Kidney epithelial cell (primary cell): ENCODE data around the gene CNBD2. TPM values are rescaled to one million over a fixed set of nuclear protein-coding genes. Genes with fewer than 3 reads are reported as not detected.

Source experiments
- DNase-seq: peaks from one replicate; pipeline ENCODE4 v3.0.0-alpha.2; 2010; ENCODE audit warnings: low read depth
- H3K27me3 ChIP-seq: 2 replicates; pipeline ENCODE4 v1.6.0; 2011; ENCODE audit warnings: low read length; ENCODE audit not compliant: control insufficient read depth, insufficient read depth
- H3K36me3 ChIP-seq: 2 replicates; pipeline ENCODE4 v1.5.1; 2011; ENCODE audit warnings: low read length; ENCODE audit not compliant: control insufficient read depth, insufficient read depth
- H3K4me3 ChIP-seq: 2 replicates; pipeline ENCODE4 v1.5.1; 2011; ENCODE audit warnings: low read depth, mild to moderate bottlenecking, control low read depth, low read length
- total RNA-seq: library from RNA; depleted of rRNA; stranded (reverse); fragments of >200 nt; gene quantifications from 2 replicates; pipeline ENCODE4 v1.2.3, GENCODE V29; 2015
- TF ChIP-seq, protein P1 (sequence below): IDR thresholded peaks from 2 replicates; pipeline ENCODE4 v1.5.1; 2011; ENCODE audit warnings: mild to moderate bottlenecking, moderate library complexity, low read length, control low read depth, inconsistent platforms; ENCODE audit not compliant: insufficient read depth, poor library complexity, severe bottlenecking

CNBD2 gene
- total RNA-seq, 1 donor from 2014 or later: 5.6 TPM

DNA sequence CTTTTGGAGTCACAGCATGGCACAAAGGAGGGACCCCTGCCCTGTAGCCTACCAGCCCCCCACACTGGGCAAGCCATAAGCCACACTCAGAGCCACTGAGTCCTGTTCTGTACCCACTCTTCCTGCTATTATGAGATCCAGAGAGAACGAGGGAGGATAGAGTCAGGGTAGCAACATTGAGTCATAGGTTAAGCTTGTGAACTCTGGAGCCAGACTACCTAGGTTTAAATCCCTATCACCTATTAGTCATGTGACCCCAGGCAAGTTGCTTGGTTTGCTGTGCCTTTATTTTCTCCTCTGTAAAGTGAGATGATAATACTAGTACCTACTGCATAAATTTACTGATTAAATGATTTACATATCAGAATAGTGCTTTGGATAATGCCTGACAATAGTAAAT, 540 bp downstream of the CNBD2 start:
- TF ChIP-seq, protein P1, sequence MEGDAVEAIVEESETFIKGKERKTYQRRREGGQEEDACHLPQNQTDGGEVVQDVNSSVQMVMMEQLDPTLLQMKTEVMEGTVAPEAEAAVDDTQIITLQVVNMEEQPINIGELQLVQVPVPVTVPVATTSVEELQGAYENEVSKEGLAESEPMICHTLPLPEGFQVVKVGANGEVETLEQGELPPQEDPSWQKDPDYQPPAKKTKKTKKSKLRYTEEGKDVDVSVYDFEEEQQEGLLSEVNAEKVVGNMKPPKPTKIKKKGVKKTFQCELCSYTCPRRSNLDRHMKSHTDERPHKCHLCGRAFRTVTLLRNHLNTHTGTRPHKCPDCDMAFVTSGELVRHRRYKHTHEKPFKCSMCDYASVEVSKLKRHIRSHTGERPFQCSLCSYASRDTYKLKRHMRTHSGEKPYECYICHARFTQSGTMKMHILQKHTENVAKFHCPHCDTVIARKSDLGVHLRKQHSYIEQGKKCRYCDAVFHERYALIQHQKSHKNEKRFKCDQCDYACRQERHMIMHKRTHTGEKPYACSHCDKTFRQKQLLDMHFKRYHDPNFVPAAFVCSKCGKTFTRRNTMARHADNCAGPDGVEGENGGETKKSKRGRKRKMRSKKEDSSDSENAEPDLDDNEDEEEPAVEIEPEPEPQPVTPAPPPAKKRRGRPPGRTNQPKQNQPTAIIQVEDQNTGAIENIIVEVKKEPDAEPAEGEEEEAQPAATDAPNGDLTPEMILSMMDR: no peak
- Histone ChIP-seq H3K36me3 (no peaks in the 10 kb centered on the region), H3K4me3 (no peak overlapping the region), H3K27me3 (peaks cover 2% of the 10 kb centered on the region)
- no peak for DNase-seq

DNA sequence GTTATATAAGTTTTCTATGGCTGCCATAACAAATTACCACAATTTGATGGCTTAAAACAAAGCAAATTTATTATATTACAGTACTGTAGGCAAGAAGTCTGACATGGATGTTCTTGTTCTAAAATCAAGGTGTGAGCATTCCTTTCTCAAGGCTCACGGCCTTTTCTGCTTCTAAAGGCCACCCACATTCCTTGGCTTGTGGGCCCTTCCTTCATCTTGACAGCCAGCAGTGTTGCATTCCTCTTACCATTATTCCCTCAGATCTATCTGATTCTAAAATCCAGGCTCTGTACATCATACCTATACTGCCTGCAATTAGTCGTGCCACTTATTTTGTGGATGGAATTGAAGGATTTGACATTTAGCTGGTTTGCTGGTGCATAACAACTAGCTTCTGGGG, 3.6 kb downstream of the CNBD2 start:
- Histone ChIP-seq H3K4me3 (no peak overlapping the region), H3K36me3 (no peaks in the 10 kb centered on the region), H3K27me3 (peaks cover 2% of the 10 kb centered on the region)
- TF ChIP-seq, protein P1: no peak
- DNase-seq: no peak

DNA sequence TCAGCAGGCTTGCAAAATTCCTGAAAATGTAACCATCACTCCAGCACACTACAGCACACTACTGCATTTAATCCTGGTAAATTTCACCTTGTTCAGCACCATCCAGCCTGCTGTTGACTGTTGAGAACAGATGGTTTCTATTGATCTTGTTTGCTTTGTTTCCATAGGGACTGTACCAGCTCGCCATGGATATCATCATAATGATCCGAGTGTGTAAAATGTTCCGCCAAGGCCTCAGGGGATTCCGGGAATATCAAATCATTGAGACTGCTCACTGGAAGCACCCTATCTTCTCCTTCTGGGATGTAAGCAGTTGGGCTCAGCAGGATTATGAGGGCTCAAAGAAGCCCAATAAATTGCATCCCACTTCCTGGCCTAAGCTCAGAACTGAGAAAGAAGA, 4.1 kb downstream of the CNBD2 start:
- Histone ChIP-seq H3K4me3 (no peak overlapping the region), H3K27me3 (peaks cover 2% of the 10 kb centered on the region), H3K36me3 (no peaks in the 10 kb centered on the region)
- no peak for DNase-seq
- TF ChIP-seq, protein P1: no peak

DNA sequence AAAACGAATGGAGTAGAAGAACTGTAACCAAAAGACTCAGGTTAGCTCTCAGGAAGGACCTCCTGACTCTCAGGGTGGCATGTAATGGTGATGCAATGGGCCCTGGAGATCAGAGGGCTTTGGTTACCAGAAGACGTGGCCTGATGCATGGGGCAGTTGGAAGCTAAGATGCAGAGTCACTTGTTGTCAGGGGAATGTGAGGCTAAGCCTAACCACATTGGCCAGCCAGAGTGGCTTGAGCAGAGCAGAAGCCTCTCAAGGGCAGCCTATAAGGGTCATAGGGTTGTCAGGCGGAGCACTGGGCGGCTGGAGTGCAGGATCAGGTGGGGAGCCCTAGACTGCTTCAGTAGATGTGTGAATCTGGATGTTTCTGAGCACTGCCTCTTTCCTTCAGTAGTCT, 5.9 kb downstream of the CNBD2 start:
- TF ChIP-seq, protein P1: no peak
- Histone ChIP-seq H3K4me3 (no peak overlapping the region), H3K36me3 (no peaks in the 10 kb centered on the region), H3K27me3 (no peaks in the 10 kb centered on the region)
- DNase-seq: no peak

DNA sequence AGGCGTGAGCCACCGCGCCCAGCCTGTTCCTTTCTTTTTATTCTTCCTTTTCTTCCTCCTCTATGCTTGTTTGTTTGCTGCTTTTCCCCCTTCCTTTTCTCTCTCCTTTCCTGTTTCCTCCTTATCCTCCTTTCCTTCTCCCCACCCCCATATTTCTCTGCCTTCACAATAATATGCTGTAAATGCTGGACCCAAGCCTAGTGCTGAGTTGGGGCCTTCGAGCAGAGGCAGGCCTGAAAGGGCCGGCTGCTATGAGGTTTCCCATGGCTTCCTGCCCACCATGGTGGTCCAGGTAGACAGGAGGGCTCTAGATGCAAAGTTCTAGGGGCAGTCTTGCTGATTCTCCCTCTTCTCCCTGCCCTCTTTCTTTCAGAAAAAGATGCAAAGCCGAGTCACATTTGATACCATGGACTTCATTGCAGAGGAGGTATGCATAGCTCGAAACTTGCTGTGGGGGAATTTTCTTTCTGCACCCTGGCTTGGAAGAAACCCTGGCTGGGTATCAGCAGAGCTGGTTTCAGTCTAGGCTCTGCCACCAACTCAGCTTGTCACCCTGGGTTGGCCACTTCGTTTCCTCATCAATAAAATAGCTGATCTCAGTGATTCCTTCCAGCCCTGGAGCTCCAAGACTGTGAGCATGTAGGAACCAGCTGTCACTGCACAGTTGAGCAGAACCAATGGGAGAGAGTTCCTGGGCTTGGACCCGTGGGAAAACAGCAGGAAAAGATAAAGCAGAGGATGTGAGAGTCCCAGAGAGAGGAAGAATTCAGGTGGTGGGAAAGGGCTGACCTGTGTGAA, 7.4 kb downstream of the CNBD2 start:
- TF ChIP-seq, protein P1: no peak
- no peaks in the 10 kb centered on the region for H3K27me3 ChIP-seq
- no peak for DNase-seq
- H3K4me3 ChIP-seq: no peak overlapping the region
- no peaks in the 10 kb centered on the region for H3K36me3 ChIP-seq

DNA sequence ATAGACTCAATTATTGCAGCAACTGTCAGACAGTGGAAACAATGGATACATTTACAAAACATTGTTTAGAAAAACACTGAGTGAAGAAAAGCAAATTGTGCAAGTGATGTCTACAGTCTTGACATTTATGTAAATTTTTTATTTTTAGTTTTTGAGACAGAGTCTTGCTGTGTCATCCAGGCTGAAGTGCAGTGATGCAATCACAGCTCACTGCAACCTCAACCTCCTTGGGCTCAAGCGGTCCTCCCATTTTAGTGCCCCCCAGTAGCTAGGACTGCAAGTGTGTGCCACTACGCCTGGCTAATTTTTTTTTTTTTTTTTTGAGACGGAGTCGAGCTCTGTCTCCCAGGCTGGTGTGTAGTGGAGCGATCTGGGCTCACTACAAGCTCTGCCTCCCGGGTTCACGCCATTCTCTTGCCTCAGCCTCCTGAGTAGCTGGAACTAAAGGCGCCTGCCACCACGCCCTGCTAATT, 9.7 kb downstream of the CNBD2 start:
- no peaks in the 10 kb centered on the region for H3K36me3 ChIP-seq
- TF ChIP-seq, protein P1: no peak
- no peaks in the 10 kb centered on the region for H3K27me3 ChIP-seq
- H3K4me3 ChIP-seq: no peak overlapping the region
- no peak for DNase-seq
